ENCODE measurements around the gene CMTM3. TPM values are rescaled to one million over a fixed set of nuclear protein-coding genes. Genes with fewer than 3 reads are reported as not detected.

Gene CMTM3
- total RNA-seq, 2 experiments from 2014 or later = 46.3 to 49.3 TPM

- Histone ChIP-seq H3K4me1 (ENCODE audit: insufficient read depth, low read length) (no peaks in the 10 kb centered on the region), H3K27me3 (ENCODE audit: control insufficient read depth in 1 of 2, insufficient read depth in 2 of 2, low read length in 2 of 2) (no peaks in the 10 kb centered on the region), H3K4me3 (ENCODE audit: low read length) (no peak overlapping the region), H3K9me3 (ENCODE audit: control insufficient read depth in 1 of 2, insufficient read depth in 1 of 2, low read length in 2 of 2) (no peaks in the 10 kb centered on the region), H3K27ac (ENCODE audit: low read depth in 1 of 2, low read length in 2 of 2) (no peak overlapping the region), H3K36me3 (ENCODE audit: insufficient read depth, low read length) (peaks cover 3% of the 10 kb centered on the region)
- ChIA-PET CTCF (interaction anchor here (1.0 to 2.9 kb wide), 4 partner anchors 10 to 79 kb away, joined by 3 to 13 read pairs (median 4); no protein-coding TSS in a partner anchor), POLR2A (no interaction called here)
- Mint-ChIP-seq H3K9me3 (no peaks in the 10 kb centered on the region), H3K4me3 (no peak overlapping the region), H3K4me1 (ENCODE audit: low read depth) (peaks cover 5% of the 10 kb centered on the region), H3K27ac (no peak overlapping the region), H3K27me3 (peaks cover 2% of the 10 kb centered on the region), H3K36me3 (ENCODE audit: low read depth) (peaks cover 7% of the 10 kb centered on the region)
- TF ChIP-seq, protein P1, sequence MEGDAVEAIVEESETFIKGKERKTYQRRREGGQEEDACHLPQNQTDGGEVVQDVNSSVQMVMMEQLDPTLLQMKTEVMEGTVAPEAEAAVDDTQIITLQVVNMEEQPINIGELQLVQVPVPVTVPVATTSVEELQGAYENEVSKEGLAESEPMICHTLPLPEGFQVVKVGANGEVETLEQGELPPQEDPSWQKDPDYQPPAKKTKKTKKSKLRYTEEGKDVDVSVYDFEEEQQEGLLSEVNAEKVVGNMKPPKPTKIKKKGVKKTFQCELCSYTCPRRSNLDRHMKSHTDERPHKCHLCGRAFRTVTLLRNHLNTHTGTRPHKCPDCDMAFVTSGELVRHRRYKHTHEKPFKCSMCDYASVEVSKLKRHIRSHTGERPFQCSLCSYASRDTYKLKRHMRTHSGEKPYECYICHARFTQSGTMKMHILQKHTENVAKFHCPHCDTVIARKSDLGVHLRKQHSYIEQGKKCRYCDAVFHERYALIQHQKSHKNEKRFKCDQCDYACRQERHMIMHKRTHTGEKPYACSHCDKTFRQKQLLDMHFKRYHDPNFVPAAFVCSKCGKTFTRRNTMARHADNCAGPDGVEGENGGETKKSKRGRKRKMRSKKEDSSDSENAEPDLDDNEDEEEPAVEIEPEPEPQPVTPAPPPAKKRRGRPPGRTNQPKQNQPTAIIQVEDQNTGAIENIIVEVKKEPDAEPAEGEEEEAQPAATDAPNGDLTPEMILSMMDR (IDR thresholded peaks at IDR 0.05) = no peak
- DNase-seq (no peak), ATAC-seq (ENCODE audit: poor library complexity) (no peak)
- intact Hi-C loops (cut with DNase I, micrococcal nuclease) = no loop called here
Measured at GRCh38 chr16:66572356-66572755, 32.1 kb upstream of the CMTM3 start.

GRCh38 chr16:66574081-66574480 lies 30.4 kb upstream of the CMTM3 start:
- ChIA-PET CTCF (interaction anchor here (1.0 to 2.9 kb wide), 3 partner anchors 12 to 58 kb away, joined by 3 to 13 read pairs (median 3); no protein-coding TSS in a partner anchor), POLR2A (no interaction called here)
- H3K36me3 Mint-ChIP-seq (ENCODE audit: low read depth) = no peaks in the 10 kb centered on the region
- H3K4me3 ChIP-seq (ENCODE audit: low read length) = no peak overlapping the region
- no peaks in the 10 kb centered on the region for H3K9me3 ChIP-seq (ENCODE audit: control insufficient read depth in 1 of 2, insufficient read depth in 1 of 2, low read length in 2 of 2)
- peaks cover 8 to 11% of the 10 kb centered on the region in 2 experiments for H3K27me3 ChIP-seq (ENCODE audit: control insufficient read depth in 1 of 2, insufficient read depth in 2 of 2, low read length in 2 of 2)
- H3K4me3 Mint-ChIP-seq = no peak overlapping the region
- H3K36me3 ChIP-seq (ENCODE audit: insufficient read depth, low read length) = no peaks in the 10 kb centered on the region
- H3K9me3 Mint-ChIP-seq = no peaks in the 10 kb centered on the region
- TF ChIP-seq, protein P1 (IDR thresholded peaks at IDR 0.05) = no peak
- H3K27ac Mint-ChIP-seq = no peak overlapping the region
- ATAC-seq (ENCODE audit: poor library complexity) = no peak
- H3K4me1 ChIP-seq (ENCODE audit: insufficient read depth, low read length) = peaks cover 9% of the 10 kb centered on the region
- H3K4me1 Mint-ChIP-seq (ENCODE audit: low read depth) = peaks cover 15% of the 10 kb centered on the region
- intact Hi-C loops (cut with DNase I, micrococcal nuclease) = no loop called here
- no peak for DNase-seq
- peaks cover 5% of the 10 kb centered on the region for H3K27me3 Mint-ChIP-seq
- no peak overlapping the region for H3K27ac ChIP-seq (ENCODE audit: low read depth in 1 of 2, low read length in 2 of 2)

- H3K4me1 ChIP-seq (ENCODE audit: insufficient read depth, low read length) = peaks cover 13% of the 10 kb centered on the region
- H3K9me3 ChIP-seq (ENCODE audit: control insufficient read depth in 1 of 2, insufficient read depth in 1 of 2, low read length in 2 of 2) = no peaks in the 10 kb centered on the region
- H3K27ac ChIP-seq (ENCODE audit: low read depth in 1 of 2, low read length in 2 of 2) = no peak overlapping the region
- intact Hi-C loops (cut with DNase I, micrococcal nuclease) = no loop called here
- H3K27me3 Mint-ChIP-seq = peaks cover 9% of the 10 kb centered on the region
- DNase-seq (no peak), ATAC-seq (ENCODE audit: poor library complexity) (no peak)
- H3K4me1 Mint-ChIP-seq (ENCODE audit: low read depth) = peaks cover 16% of the 10 kb centered on the region
- ChIA-PET POLR2A (no interaction called here), CTCF (interaction anchor here (1.0 to 3.0 kb wide), 4 partner anchors 12 to 59 kb away, joined by 3 to 13 read pairs (median 6); no protein-coding TSS in a partner anchor)
- H3K27ac Mint-ChIP-seq = no peak overlapping the region
- no peaks in the 10 kb centered on the region for H3K36me3 ChIP-seq (ENCODE audit: insufficient read depth, low read length)
- no peak overlapping the region for H3K4me3 Mint-ChIP-seq
- H3K4me3 ChIP-seq (ENCODE audit: low read length) = no peak overlapping the region
- TF ChIP-seq, protein P1 (IDR thresholded peaks at IDR 0.05) = no peak
- H3K27me3 ChIP-seq (ENCODE audit: control insufficient read depth in 1 of 2, insufficient read depth in 2 of 2, low read length in 2 of 2) = peaks cover 12 to 13% of the 10 kb centered on the region in 2 experiments
- no peaks in the 10 kb centered on the region for H3K36me3 Mint-ChIP-seq (ENCODE audit: low read depth)
- no peaks in the 10 kb centered on the region for H3K9me3 Mint-ChIP-seq
Measured at GRCh38 chr16:66574531-66574930, 30.0 kb upstream of the CMTM3 start.
